ENCODE results near the gene RNF157. TPM values are rescaled to one million over a fixed set of nuclear protein-coding genes. Genes with fewer than 3 reads are reported as not detected.
A peak's percentile ranks its signal among the peaks of the same experiment; 100 is the strongest.
"Not testable (repeated sequence)": the region's sequence is repeated elsewhere in the genome, so short reads cannot be mapped to it uniquely, and the experiment has no call there.

RNF157 gene
- polyA plus RNA-seq, 10 donors, result 5.6 to 15.7 (median 9.8) TPM

DNA sequence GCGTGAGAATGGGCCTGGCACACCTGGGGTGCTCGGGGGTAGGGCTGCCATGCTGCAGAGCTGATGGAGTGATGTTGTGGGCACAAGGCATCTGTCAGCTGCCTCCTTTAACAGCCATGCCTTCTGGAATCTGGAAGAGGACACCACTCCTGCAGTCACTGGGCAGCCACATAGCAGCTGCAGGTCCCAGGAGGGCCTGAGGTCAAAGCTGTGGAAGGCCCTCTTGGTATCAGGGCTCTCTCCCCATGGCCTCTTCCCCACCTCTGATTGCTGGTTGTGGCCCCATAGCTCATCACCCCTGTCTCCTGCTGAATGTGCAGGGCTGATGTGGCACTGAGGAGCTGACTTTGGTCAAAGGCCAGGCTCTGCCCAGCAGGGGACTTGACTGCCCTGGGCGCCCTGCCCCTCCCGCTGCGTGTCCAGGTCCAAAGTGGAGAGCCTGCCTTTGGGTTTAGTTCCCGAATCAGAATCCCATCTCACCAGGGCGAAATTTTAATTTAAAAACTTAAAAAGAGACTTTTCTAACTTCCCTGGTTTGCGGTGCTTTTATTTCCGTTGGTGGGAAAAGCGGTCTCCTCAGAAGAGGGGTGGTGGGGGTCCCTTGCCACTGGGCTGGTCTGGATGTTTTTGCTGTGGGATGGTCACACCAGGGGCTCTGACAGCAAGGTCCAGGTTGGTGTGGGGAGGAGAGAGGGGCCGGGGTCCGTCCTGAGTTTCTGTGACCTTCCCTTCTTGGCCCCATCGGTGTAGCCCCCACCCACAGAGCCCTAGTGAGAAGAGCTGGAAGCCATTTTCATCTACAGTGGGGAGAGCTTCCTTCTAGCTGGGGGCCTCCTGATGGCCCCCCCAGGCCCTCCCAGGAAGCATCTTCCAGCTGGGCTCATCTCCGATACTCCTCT, 30.7 kb upstream of the RNF157 start:
- DNase-seq, result peak in 1 of 3 donors; percentile 30

- DNase-seq, result no peak
Measured at GRCh38 chr17:76270127-76270592, 29.9 kb upstream of the RNF157 start.

DNA sequence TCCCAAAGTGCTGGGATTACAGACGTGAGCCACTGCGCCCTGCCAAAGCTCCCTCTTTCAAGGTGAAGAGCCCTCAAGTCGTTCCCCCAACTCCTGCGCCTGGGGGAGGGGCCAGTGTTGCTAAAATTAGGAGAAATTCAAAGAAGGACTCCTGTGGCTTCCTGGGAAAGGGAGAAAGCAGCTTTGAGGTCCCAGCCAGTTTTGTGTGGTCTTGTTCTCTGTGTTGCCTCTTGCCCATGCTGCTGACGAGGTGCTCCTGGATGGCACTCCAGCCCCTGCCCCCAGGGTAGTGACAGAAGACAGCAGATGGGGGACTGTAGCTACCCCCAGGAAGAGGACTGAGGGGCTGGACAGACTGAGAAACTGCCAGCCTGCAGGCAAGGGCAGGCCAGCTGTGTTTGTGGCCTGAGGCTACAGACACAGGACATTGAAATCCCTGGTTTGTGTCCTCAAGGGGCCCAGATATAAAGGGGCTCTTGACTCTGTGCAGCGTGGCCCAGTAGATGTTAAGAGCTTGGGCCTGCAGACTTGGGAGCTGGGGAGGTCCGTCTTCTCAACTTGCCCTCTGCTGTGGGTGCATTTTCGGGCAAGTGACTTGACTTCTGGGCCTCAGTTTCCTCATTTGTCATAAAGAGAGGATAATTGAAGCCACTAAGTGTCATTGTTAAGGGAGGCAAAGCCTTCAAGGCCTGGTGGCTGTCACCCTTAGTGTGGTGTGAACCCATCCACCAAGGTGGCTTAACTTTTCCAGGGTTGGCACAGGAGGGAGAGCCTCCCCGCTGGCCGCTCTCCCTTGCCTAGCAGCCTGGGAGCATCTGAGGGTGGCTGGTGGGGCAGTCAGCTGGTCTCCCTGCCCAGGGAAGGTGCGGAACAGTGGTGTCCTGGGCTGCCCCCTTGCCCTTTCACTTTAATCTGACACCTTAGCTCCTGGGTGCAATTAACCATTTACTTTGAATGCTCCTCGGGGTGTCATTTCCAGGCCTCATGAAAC, 29.0 kb upstream of the RNF157 start:
- no peak for DNase-seq

- peak in 2 of 3 donors; percentile 61 to 62 for DNase-seq
Measured at GRCh38 chr17:76268015-76268749, 27.9 kb upstream of the RNF157 start.

- DNase-seq, result not testable (repeated sequence)
Measured at GRCh38 chr17:76267581-76268001, 27.3 kb upstream of the RNF157 start.

DNA sequence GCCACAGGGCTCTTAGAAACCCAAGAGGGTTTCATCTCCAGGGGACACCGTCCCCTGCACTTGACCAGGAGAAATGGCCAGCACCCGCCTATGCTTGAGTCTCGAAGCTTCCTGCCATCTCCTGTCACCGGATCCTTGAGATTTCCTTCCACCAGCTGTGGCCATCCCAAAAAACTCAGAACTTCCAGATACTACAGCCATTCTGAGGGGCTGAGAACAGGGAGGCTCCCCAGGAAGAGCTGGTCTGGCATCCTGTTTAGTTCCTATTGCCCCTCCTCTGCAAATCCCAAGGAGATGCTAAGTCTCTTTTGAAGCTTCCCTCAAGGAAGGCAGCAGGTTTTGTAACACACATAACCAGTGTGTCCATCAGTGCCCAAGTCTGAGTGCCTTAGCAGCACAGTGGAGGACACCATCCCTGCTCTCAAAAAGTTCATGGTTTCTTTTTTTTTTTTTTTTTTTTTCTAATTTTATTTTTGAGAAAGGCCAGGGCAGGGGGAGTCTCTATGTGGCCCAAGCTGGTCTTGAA, 26.8 kb upstream of the RNF157 start:
- no peak for DNase-seq

DNA sequence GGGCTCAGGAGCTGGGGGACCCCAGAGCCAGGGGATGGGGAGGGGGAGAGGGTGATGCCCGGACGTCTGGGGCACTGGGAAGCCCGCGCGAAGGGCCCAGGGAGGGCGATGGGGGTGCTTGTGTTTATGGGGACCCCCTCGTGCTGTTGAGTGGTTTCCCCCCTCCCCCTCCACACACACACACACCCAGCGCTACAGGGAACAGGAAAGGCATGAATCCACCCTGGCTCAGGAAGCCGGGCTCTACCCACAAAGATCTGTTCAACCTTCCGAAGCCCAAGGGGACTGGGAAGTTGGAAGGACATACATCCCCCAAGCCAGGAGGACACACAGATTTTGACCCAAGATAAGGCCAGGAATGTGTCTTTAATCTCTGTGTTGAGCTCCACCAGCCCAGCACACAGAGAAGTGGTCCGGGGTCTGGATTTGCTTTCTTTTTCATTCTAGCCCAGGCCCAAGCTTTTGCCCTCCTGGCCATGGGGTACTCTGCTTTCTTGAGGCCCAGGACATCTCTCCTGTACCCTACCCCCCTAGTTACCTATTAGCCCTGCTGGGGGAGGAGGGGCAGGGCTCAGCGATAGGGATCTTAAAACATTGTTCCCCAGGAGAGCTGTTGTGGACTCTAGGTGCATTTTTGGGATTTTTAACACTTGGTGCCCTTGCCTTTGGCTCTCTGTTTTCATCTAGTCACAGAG, 26.1 kb upstream of the RNF157 start:
- peak in 1 of 3 donors; percentile 61 for DNase-seq

DNA sequence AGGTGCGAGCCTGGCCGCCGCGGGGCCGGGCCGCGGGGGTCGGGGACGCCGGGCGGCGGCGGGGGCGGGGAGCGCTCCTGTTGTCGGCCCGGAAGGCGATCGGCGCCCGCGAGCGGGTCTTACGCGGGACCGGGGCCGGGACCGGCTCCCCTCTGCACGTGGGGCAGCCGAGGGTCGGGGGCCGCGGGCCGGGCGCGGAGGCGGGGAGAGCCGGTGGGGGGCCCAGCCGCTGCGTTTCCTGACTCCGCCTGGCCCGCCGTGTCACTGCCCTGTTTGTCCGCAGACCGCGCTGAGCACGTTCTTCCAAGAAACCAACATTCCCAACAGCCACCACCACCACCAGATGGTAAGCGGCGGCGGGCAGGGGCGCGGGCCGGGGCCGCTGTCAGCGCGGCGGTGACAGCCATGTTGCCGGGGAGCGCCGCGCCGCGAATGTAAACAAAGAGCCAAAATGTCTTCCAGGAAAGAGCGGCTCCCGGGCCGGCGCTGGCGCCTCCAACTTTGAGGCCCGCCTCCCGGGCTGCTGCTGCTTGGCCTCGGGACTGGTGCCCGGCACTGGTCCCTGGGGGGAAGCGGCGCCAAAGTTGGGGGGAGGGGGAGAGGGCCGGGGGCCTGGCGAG, 25.4 kb upstream of the RNF157 start:
- DNase-seq, result peak in 2 of 3 donors; percentile 62 to 82

GRCh38 chr17:76264755-76265623, 24.7 kb upstream of the RNF157 start, which contains the start of gene UBALD2:
UBALD2 (plus strand) TSS chr17:76265348; CDS start chr17:76265506, 158 bp downstream.
- peak; percentile 99 to 100 (median 100) for DNase-seq

DNA sequence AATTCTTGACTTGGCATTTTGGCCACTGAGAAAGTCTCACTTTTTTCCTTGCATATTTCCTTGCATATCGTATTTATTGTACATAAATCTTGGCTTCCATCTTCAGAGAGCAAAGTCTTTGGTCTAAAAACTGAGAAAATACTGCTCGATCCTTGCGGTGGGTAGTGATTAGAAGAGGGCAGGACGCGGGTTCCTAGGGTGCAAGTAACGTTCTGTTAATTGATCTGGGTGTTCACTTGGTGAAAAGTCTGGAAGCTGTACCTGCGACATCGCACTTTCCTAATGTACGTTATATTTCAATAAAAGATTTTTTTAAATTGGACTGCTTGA, 24.1 kb upstream of the RNF157 start:
- no peak for DNase-seq

GRCh38 chr17:76263896-76264295, 23.6 kb upstream of the RNF157 start:
- no peak for DNase-seq

DNA sequence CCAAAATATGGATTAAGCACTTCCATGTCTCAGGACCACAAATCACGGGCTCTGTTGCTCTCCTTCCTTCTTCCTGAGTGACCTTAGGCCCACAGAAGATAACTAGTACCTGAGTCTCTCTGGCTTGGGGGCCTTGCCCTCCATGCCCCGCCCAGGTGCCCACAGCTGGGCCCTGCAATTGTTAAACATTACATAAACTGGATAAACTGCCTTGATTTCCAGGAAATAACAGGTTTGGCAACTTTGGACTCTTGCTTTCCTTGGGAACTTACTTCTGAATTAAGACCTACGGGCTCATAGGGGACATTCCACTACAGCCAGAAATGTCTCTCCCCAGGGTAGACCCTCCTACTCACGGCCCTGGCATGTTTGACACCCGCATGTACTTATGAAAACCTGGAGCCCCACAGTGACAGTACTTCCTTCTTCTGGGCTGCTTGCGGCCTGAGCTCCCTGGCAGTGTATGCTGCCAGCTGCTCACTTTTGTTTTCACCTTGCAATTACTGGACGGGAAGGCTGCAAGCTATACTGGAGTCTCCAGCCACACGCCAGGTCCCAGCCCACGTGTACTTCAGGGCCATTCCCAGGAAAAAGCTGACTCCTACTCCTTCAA, 22.5 kb upstream of the RNF157 start:
- no peak for DNase-seq

GRCh38 chr17:76261421-76262215, 21.3 kb upstream of the RNF157 start:
- DNase-seq, result no peak

DNA sequence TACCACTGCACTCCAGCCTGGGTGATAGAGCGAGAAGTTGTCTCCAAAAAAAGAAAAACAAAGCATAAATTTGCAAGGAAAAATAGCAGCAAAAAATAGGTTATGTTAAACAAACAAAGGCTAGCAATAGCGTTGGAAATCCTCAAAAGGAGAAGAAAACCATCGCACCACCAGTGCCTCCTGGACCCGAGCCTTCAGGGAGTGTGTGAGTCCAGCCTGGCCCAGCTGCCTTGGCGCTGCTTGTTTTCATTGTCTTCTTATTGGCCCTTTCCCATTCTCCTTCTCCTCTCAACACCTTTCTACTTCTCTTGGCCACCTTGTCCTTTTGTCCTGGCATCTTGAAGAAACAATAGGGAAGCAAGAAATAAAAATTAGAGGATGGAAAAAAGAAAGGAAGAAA, 20.4 kb upstream of the RNF157 start:
- DNase-seq, result no peak

DNA sequence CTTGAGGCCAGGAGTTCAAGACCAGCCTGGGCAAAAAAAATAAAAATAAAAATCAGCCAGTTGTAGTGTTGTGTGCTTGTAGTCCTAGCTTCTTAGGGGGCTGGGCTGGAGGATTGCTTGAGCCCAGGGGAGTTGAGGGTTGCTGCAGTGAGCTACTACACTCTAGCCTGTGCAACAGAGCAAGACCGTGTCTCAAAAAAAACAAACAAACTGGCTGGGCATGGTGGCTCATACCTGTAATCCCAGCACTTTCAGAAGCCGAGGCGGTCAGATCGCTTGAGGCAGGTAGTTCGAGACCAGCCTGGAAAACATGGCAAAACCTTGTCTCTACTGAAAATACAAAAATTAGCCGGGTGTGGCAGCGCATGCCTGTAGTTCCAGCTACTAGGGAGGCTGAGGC, 19.9 kb upstream of the RNF157 start:
- no peak for DNase-seq

DNA sequence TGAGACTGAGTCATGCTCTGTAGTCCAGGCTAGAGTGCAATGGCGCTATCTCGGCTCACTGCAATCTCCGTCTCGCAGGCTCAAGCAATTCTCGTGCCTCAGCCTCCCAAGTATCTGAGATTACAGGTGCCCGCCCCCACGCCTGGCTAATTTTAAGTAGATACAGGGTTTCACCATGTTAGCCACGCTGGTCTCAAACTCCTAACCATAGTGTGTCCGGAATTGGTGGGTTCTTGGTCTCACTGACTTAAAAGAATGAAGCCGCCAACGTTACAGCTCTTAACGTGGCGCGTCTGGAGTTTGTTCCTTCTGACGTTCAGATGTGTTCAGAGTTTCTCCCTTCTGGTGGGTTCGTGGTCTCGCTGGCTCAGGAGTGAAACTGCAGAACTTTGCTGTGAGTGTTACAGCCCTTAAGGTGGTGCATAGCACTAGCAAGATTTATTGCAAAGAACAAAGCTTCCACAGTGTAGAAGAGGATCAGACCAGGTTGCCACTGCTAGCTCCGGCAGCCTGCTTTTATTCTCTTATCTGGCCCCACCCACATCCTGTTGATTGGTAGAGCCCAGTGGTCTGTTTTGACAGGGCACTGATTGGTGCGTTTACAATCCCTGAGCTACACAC, 16.2 kb upstream of the RNF157 start:
- DNase-seq, result not testable (repeated sequence)

DNA sequence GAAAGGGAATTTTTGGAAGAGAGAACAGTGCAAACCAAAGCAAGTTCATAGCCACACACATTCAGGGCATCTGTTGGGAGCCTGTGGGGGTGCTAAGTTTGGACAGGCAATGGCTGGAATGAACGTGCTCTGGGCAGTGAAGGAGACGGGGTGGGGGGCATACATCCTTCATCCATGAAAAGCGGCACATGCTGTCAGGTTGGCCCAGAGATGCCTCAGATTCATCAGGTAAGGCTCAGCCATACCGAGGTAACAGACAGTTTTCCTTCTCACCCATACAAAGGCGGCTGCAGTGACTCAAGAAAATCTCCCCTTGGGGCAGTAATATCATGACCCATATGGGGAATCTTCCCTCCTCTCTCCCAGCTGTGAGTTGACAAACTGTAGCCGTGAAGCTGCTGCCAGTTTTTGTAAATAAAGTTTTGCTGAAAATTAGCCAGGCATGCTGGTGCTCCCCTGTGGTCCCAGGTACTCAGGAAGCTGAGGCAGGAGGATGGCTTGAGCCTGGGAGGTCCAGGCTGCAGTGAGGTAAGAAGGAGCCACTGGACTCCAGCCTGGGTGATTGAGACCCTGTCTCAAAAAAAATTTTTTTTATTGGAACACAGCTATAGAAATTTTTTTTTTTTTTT, 15.6 kb upstream of the RNF157 start:
- DNase-seq, result no peak
